Stimulated activated CD4-positive, alpha-beta T cell treated with anti-CD3 and anti-CD28 coated beads, Interleukin-15, amount 100 ng/mL, for 48 hours (primary cell): ENCODE measurements around the gene SLC36A1.

Experiments used
- DNase-seq, 2 donors: peaks; one replicate each; pipeline ENCODE4 v3.0.0-alpha.2; 2020; ENCODE audit warnings: low read depth in 2 of 2

SLC36A1 gene

DNA sequence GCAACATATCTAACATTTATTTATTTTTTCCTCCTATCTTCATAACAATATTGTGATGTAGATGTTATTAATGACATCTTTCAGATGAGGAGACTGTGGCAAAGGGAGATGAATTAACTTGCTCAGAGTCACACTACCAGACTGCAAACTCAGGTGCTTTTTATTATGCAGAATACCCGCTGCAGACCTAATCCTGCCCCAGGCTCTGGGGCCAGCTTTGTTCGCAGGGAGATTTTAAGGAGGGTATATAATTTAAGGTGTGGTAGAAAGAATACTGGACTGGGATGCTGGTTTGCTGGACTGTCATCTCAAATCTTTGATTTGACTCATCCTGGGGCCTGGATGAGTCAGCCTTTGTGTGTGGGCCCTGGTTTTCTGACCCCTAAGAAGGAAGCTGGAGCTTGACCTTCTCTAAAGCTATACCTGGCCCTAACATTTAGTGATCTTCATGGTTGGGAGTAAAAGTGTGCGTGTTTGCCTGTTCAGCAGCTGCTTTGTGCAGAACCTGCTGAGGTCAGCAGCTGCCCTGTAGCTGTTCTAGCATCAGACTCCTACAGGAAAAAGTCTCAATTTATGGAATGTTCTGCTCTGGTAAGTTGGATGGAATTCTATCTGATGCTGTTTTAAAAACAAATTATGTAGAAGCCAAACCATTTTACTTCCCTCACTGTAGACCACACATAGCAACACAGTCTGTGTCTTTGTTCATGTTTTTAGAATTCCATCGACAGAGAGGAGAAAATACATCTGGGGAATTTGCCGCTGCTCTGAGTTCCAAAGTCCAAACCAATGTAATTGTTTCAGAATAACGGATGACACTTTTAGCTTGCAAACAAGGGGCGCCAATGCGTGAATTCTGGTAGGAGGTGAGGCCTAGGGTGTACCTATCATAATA is 4.5 kb downstream of the SLC36A1 start:
- no peak for DNase-seq

DNA sequence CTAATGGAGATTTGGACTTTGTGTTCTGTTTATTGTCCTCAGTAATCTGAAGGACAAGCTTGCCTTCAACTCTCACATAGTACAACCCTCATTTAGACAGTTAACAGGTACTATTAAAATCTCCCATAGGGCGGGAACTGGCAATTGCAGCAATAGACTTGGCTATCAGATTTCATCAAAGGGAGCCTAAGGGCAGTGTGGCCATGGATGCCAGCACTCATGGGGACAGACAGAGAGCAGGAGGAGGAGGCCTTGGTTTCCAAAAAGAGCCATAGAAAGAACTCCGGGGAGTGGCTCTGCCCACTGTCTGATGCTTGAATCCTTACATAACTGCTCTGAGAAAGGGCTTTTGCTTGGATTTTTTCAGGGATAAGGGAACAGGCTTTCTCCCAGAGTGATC is 6.8 kb downstream of the SLC36A1 start:
- no peak for DNase-seq

DNA sequence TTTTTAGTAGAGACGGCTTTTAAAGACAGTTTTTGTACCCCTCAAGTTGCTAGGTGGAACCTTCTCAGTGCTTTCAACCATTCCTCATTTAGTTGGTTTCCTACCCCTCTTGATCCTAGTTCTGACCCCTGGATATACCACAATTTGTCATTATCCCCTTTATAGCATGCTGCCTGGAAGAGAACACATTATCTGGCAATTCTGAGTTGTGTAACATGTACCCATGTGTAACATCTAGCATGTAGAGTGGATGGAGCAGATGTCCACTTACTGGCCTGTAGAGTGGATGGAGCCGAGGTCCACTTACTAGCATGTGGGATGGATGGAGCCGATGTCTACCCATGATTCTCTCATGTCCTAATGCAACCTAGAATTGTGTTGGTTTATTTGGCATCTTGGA is 7.5 kb downstream of the SLC36A1 start:
- DNase-seq = no peak

DNA sequence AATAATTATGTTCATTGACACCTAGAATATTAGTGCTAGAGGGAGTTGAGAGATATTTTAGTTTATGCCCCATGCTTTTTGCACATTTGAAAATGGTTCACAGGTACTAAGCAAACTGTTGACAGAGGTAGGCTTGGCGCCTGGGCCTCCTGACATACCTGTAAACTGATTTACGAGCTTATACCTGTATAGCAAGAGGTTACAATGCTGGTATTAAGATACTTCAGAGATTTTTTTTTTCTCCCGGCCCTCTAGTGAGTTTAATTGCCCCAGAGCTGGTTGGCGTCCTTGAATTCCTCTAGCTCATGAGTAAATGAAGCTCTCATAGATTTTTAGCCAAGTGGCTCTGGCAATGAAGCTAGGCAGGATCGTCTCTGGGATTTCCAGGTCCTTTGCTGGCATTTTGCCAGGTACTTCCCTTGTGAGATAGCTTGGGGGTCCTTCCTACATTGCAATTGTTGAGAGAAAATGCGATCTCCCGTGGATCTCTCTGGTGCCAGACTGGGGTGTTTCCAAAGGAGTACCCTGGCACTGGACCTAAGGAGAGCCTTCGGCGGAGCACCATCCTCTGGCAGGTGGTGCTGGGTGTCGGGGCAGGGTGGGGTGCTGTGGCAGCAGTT is 9.0 kb downstream of the SLC36A1 start:
- DNase-seq = no peak

DNA sequence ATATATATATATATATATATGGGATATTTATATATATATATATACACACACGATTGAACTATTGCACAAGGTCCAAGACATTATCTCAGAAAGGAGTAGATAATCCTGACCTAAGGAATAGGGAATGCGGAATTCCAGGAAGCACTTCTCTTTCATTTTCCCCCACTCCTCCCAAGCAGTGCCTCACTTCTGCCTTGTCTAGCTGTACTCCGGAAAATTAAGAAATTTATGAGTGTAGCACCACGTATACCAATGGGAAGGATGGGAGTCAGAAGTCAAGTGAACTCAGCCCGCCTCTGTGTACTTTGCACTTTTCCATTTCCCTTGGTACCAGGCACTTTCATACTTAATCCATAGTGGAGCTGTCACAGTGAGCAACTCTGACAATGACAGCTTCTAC is 10.9 kb downstream of the SLC36A1 start:
- DNase-seq = no peak

DNA sequence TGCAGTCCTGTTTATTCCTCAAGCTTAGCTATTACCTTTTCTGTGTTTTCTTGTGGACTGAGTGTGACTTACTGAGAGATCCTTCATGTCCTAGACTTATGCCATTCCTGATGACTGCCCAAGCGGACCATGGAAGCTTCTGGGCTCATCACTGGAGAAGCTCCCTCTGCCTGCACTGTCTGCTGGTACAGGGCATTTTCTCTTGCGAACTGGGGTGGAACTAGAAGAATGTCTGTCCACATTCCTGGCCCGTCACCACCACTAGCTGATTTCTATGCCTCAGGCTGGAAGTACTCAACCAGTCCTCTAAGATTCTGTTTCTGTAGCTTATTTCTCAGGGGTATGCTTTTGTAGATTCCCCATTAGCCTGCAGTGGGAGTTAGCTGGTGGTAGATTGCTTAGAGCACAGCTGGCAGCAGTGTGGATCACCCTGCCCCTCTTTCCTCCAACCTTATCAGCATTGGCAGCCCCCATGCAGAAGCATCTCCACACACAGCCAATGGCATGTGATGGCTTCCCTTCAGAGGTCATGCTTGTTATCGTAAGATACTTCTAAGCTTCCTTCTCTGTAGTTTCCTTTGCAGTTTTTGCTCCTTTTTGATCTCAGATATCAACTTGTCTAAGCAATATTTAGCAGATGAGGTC is 12.4 kb downstream of the SLC36A1 start:
- no peak for DNase-seq

DNA sequence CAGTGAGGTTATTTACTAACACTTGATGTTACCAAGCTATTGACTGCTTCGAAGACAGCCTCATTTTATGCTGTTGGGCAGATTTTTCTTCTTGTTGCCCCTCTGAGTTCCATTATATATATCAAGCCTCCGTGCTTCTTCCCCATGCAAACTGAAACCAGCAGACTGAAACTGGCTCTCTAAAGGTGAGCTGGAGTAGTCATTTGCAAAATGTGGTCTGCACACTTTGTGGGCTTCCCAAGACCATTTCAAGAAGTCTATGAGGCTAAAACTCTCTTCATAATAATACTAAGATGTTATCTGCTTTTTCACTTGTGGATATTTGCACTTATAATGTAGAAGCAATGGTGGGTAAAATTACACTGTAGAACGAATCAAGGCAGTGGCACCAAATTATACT is 13.9 kb downstream of the SLC36A1 start:
- DNase-seq = no peak

DNA sequence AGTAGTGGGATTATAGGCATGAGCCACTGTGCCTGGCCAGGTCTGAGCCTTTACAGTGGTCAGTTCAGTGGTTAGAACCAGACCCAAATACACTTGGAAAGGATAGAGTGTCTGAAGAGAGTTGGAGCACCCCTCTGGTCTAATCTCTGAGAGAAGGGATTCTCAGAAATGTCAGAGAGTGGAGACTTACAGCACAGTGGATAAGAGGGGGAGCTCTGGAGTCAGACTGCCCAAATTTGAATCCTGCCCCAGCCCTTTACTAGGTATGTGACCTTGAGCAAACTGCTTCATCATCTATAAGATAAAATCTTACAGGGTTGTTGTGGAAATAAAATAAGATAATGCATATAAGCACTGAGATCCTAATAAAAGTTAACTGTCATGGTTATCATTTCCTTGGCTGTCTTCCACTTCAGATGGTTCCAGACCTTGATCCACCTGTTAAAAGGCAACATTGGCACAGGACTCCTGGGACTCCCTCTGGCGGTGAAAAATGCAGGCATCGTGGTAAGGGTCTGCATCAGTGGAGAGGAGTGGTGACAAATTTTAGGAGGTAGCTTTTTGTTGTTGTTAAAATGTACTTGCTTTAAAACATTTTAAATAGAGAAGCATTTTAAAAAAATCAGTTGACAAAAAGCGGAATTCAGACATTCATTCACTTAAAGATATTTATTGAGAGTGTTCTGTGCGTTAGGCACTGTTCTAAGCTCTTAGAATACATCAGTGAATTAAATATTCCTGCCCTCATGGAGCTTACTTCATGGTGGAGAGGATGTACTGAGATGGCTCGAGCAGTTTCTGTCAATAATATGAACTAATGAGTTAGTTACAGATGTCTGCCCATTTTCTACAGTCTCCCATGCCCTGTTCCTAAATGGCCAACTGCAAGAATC is 16.0 kb downstream of the SLC36A1 start:
- DNase-seq = no peak

DNA sequence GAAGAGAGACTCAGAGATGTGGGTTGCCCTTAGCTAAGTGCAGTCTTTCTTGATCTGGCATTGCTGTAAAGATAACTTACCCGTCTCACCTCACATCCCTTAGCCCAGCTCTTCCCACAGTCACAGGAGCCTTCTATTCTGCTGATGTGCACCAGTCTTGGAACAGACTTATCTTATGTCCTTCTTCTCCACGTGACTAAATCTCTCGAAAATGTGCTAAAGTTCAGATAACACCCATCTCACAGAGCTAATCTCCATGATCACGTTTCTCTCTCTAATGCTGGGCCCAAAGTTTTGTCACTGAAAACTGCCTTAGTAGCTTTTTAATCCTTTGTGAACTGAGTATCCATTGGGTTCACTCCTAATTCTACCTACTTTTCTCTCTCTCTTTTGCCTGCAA is 16.7 kb downstream of the SLC36A1 start:
- DNase-seq = no peak

DNA sequence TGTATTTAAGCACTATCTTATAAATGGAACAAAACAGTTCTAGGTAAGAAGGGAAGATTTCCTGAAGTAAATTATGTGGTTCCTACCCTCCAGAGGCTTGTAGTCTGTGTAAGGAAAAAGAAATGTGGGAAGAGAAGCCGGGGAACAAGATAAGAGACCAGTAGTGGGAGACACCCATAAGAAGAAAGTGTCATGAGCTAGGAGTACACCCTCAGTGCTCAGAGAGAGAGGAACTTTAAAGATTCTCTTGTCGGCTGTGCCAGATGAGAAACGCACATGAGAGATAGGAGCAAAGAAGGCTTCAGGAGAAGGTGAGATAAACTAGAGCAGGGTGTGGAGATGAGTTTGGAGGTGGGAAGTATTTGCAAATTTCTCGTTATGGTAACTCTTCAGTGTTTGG is 18.1 kb downstream of the SLC36A1 start:
- no peak for DNase-seq

DNA sequence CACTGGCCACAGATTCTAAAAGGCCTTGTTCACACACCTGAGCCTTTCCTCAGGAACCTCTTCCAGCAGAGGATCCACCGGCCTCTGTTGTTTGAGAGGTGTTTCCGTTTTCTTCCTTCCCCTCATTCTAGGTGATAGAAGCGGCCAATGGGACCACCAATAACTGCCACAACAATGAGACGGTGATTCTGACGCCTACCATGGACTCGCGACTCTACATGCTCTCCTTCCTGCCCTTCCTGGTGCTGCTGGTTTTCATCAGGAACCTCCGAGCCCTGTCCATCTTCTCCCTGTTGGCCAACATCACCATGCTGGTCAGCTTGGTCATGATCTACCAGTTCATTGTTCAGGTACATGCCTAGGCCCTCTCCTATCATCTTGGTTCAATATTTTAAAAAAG is 20.2 kb downstream of the SLC36A1 start:
- DNase-seq = no peak

DNA sequence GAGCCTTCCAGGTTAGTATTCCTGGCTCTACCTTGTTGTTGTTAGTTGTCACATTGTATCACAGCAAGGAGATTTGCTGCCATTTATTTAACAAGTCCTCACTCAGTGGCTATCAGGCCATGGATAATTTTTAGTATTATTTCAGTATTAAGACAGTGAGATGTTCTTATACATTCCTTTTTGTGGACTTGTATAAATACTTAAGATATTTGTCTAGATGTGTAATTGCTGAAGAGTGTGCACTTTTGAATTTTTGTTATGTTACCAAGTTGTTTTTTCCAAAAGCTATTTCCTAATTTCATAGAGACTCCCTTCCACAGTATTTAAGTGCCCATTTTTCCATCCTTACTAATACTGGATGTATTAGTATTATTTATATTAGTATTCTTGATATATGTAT is 22.0 kb downstream of the SLC36A1 start:
- no peak for DNase-seq

DNA sequence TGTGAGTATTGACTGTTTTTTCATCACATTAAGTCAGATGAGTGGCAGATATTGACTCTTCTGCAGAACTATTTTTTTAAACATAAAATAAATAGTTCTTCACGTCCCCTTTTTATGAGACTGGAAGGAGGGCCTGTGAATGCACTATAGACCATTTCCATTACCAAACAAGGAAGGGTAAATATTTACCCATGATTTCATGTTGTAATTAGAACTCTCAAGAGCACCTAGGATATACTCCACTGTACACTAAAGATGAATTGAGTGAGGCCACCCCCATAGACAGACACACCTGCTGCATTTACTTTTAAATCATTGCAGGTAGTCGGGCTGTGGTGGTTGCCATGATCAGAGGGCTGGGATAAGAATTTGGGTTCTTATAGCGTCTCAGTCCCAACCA is 22.6 kb downstream of the SLC36A1 start:
- no peak for DNase-seq

DNA sequence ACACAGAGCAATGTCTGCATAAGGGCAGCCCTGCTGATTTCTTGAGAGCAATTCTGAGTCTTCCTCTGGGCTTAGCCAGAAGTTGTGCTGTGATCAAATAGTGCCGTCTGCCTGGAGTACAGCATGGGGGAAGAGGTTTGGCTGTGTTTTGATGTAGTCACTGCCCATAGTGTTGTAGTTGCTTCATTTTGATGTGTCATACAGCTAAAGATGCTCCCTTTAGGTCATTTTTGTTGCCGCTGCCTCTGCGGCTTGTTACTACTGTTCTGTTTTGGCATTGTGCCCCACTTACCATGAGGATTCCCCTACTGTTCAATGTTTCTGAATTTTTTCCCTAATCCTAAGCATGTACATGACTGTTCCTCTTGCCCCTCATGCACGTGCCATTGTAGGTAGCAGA is 23.0 kb downstream of the SLC36A1 start:
- DNase-seq = no peak

DNA sequence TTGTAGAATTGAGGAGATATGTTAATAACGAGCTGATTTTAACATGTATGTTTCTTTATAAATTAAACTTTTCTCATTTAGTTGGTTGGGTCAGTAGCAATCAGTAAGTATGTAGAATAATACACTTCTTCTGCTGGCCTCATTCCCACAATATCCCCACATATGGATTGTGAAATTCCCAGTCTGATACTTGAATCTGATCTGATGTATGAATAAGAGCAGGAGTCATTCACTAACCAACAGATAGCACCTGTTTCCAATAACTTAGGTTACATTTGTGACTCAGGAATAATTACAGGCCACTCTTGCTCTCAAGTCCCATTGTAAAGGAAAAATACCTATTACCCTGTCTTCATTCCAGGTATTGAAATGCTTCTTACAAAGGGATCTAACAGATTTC is 23.9 kb downstream of the SLC36A1 start:
- no peak for DNase-seq

DNA sequence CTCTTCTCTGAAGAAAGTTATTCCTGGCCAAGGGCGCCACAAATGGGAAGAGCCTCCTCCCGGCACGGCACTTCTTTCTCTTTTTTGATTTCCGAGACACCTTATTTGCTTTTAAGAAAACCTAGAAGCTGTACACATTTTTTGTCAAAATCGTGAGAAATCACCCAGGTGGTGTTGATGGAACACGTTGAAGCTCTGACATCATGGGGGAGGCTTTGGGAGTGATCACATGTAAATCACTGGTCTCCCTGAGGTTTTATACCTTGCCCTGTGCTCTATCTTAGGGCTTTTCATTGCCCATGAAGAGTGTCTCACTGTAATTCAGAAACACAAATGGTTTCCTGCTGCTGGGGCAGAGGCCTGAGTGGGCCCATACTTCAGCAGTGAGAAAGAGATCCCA is 27.4 kb downstream of the SLC36A1 start:
- DNase-seq = no peak

DNA sequence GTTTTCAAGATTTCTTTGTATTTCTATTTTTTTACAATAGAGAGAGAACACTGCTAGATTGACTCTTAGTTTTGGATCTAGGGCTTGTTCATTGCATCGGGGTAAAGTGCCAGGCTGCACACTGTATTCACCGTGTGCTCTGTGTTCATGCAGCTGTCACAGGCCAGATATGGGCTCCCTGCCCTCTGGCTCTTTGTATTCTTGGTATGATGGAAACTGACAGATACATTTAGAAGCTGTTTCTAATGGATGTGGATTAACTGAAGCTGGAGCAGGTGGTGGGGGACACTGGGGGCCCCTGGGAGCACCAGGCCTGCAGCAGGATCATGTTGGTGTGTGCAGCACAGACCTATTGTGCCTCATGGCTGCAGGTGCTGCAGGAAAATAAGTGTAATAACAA is 28.0 kb downstream of the SLC36A1 start:
- DNase-seq = no peak

DNA sequence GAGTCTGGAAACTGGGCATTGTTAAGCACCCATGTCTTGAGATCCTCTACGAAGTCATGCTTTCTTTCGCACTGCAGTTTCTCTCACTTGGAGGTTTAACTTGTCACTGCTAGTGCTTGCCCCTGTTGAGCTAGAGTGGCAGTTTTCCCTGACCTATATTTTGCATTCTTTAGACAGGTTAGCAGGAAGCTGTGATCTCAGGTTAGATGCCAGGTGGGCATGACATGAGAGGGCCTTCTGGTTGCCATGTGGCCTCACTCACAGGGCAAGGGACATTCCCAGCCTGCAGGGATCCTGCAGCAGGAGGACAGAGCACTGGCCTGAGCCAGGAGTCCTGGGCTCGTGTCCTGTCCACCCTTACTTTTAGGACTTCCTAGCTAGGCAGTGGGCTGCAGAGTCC is 28.6 kb downstream of the SLC36A1 start:
- DNase-seq = no peak

DNA sequence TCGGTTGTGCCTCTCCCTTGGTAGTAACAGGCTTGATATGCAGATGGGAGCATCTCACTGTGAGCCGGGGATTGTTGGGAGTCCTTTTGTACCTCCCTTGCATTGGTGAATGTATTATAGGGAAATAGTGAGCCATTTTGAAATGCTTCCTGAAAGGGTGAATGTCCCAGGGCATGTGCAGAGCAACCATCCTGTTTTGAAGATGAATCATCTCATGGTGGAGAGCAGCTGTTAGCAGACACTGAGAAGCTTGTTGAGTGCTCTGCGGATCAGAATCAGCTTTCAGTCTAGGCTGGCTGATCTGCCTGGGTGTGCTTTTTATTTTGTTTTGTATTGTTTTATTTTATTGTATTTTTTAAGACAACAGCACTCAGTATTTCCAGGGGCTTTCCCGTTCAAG is 29.7 kb downstream of the SLC36A1 start:
- DNase-seq = no peak

DNA sequence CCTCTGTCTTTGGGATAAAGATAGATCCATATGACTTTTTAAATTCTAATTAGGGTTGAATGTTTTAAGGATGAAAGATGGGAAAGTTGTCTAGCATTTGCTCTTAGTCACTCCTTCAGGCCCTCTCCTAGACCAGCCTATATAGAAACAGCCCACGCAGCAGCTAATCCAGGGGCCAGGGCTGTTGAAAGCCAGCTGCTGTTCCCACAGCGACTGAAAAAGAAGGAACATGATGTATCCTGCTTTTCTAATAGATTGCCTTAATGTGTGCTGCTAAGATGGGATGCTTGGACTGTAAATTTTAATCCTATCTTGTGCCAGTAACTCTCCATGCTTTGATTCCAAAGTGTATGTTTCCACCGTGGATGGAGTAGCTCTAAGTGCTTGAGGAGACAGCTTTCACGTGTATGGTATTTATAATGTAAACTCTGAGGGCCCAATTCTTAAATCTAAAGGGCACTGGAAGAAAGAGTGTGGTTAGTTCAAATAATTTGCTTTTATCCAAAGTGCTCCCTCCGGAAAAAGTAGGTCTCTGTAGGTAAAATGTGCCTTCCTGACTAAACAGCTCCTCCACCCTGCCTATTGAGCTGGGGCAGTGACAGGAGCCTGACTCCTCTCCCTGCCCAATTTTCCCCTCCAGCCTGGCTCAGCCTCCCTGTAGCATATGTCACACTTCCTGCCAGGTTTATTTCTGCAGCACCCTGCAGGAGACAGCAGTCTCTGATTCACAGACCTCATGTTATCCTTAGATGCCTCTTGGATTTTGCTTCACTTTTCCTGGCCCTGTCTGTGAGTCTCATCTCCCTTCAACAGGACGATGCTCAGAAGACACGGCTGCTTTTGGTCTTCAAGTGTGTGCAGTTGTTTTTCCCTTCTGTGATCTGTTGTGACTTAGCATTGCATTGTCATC is 33.2 kb downstream of the SLC36A1 start:
- DNase-seq = no peak

DNA sequence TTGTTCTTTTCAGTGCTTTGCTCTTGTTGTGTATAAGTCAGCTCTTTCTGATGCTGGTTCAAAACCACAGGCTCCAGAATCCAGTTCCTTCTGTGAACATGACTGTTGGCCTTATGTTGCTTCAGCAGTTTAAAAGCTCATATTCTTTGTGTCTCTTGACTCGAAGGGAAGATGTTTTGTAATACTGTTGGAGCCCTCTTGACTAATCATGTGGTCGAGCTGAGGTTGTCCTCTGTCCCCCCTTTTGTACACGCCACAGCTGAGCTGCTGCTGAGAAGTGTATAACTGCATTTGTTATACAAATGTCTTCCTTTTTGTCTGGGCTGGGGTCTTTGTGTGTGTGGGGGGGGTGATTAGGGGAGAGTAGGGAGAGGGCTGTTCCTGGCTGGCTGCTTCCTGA is 35.8 kb downstream of the SLC36A1 start:
- no peak for DNase-seq
